ENCODE results near the gene NXNL1. TPM values are rescaled to one million over a fixed set of nuclear protein-coding genes. Genes with fewer than 3 reads are reported as not detected.

NXNL1 gene
- total and polyA plus RNA-seq, 10 donors, result not detected

GRCh38 chr19:17458970-17459369 is 1.8 kb downstream of the NXNL1 start:
- intact Hi-C loops (cut with DNase I; ENCODE audit: low total_unique reads), result no loop called here
- DNase-seq, result no peak
- Histone ChIP-seq H3K27me3 (replicated peaks in 1 of 7) (peaks cover 0 to 87% (median 54%) of the 10 kb centered on the region in 7 donors), H3K27ac (no peak overlapping the region), H3K36me3 (no peaks in the 10 kb centered on the region), H3K9me3 (no peaks in the 10 kb centered on the region), H3K4me3 (no peak overlapping the region), H3K4me1 (peaks cover 0 to 11% (median 5%) of the 10 kb centered on the region in 6 donors)
- 81 to 87% (median 84%) methylated on average over 3 of the region's 3 CpGs for WGBS, 5 donors
- TF ChIP-seq POLR2AphosphoS5 (IDR thresholded peaks at IDR 0.05) (no peak), POLR2A (IDR thresholded peaks at IDR 0.05) (no peak)
- TF ChIP-seq, protein P1, sequence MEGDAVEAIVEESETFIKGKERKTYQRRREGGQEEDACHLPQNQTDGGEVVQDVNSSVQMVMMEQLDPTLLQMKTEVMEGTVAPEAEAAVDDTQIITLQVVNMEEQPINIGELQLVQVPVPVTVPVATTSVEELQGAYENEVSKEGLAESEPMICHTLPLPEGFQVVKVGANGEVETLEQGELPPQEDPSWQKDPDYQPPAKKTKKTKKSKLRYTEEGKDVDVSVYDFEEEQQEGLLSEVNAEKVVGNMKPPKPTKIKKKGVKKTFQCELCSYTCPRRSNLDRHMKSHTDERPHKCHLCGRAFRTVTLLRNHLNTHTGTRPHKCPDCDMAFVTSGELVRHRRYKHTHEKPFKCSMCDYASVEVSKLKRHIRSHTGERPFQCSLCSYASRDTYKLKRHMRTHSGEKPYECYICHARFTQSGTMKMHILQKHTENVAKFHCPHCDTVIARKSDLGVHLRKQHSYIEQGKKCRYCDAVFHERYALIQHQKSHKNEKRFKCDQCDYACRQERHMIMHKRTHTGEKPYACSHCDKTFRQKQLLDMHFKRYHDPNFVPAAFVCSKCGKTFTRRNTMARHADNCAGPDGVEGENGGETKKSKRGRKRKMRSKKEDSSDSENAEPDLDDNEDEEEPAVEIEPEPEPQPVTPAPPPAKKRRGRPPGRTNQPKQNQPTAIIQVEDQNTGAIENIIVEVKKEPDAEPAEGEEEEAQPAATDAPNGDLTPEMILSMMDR (IDR thresholded peaks at IDR 0.05 in 8 of 11, conservative IDR thresholded peaks at IDR 0.05 in 3 of 11), result no peak

GRCh38 chr19:17457616-17458015 is 3.1 kb downstream of the NXNL1 start:
- H3K36me3 ChIP-seq, result no peaks in the 10 kb centered on the region
- H3K4me1 ChIP-seq, result peaks cover 0 to 18% (median 8%) of the 10 kb centered on the region in 6 donors
- no peak overlapping the region for H3K4me3 ChIP-seq
- no peak for TF ChIP-seq POLR2AphosphoS5 (IDR thresholded peaks at IDR 0.05)
- TF ChIP-seq, protein P1 (IDR thresholded peaks at IDR 0.05 in 8 of 11, conservative IDR thresholded peaks at IDR 0.05 in 3 of 11), result no peak
- peaks cover 0 to 99% (median 54%) of the 10 kb centered on the region in 7 donors for H3K27me3 ChIP-seq (replicated peaks in 1 of 7)
- H3K9me3 ChIP-seq, result no peaks in the 10 kb centered on the region
- intact Hi-C loops (cut with DNase I; ENCODE audit: low total_unique reads), result no loop called here
- WGBS, 5 donors, result 58 to 67% (median 64%) methylated on average over 6 of the region's 6 CpGs
- no peak for DNase-seq
- H3K27ac ChIP-seq, result no peak overlapping the region

DNA sequence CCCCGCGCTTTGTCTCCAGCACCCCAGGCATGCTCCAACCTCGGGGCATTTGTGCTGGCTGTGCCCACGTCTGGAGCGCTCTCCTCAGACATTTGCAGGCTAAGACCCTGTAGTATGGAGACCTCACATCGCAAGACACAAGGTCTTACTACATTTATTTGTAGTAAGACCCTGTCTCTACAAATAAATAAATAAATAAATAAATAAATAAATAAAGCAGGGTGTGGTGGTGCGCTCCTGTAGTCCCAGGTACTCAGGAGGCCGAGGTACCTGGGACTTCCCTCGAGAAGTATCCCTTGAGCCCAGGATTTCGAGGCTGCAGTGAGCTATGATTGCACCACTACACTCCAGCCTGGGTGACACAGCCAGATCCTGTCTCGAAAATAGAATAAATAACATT is 4.6 kb downstream of the NXNL1 start:
- Histone ChIP-seq H3K27me3 (replicated peaks in 1 of 7) (peaks cover 0 to 100% (median 54%) of the 10 kb centered on the region in 7 donors), H3K4me1 (peaks cover 0 to 18% (median 8%) of the 10 kb centered on the region in 6 donors), H3K9me3 (no peaks in the 10 kb centered on the region), H3K27ac (no peak overlapping the region), H3K4me3 (no peak overlapping the region), H3K36me3 (no peaks in the 10 kb centered on the region)
- no peak for TF ChIP-seq POLR2AphosphoS5 (IDR thresholded peaks at IDR 0.05)
- no peak for TF ChIP-seq POLR2A (IDR thresholded peaks at IDR 0.05)
- TF ChIP-seq, protein P1 (IDR thresholded peaks at IDR 0.05 in 8 of 11, conservative IDR thresholded peaks at IDR 0.05 in 3 of 11), result no peak
- 70 to 80% (median 75%) methylated on average over 11 of the region's 11 CpGs for WGBS, 5 donors
- no peak for DNase-seq
- intact Hi-C loops (cut with DNase I; ENCODE audit: low total_unique reads), result no loop called here

DNA sequence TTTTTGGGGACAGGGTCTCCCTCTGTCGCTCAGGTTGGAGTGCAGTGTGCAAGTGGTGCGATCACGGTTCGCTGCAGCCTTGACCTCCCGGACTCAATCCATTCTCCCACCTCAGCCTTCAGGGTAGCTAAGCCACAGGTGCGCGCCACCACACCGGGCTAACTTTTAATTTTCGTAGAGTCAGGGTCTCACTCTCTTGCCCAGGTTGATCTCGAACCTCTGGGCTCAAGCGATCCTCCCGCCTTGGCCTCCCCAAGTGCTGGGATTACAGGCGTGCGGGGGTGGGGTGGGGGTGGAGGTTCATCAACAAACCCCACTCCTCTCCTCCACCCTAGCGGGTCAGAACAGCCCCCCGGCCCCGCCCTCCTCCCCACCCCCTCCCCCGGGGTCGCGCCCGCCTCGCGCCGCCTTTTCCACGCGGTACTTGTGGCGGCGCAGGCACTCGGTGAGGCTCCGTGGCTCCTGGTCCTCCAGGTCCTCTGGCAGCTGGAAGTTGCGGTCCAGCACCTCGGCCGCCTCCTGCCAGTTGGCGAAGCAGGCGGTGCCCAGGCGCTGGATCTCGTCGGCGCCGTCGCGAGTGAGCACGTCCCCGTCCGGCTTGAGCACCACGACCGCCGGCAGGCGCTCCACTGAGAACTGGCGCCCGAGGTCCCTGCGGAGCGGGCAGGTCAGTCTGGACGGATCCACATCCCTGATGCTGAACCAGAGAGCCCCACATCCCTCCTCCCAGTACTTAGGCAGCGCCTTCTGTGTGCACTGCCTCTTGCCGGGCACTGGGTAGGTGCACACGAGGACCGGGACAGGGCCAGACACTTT is 5.2 kb downstream of the NXNL1 start:
- Histone ChIP-seq H3K36me3 (no peaks in the 10 kb centered on the region), H3K27ac (no peak overlapping the region), H3K4me1 (peaks cover 0 to 18% (median 8%) of the 10 kb centered on the region in 6 donors), H3K27me3 (replicated peaks in 1 of 7) (peaks cover 0 to 99% (median 54%) of the 10 kb centered on the region in 7 donors), H3K9me3 (no peaks in the 10 kb centered on the region), H3K4me3 (no peak overlapping the region)
- DNase-seq, result no peak
- 18 to 45% (median 19%) methylated on average over 8 to 58 of the region's 58 CpGs for WGBS, 5 donors
- intact Hi-C loops (cut with DNase I; ENCODE audit: low total_unique reads), result no loop called here
- TF ChIP-seq POLR2AphosphoS5 (IDR thresholded peaks at IDR 0.05) (no peak), POLR2A (IDR thresholded peaks at IDR 0.05) (no peak)
- TF ChIP-seq, protein P1 (IDR thresholded peaks at IDR 0.05 in 8 of 11, conservative IDR thresholded peaks at IDR 0.05 in 3 of 11), result no peak

All from spleen (tissue), 11 donors.